GM23338 (cell line): Measurements from ENCODE around the gene PCDH1. TPM values are rescaled to one million over a fixed set of nuclear protein-coding genes. Genes with fewer than 3 reads are reported as not detected.

Experiments used
- ATAC-seq: fragments of 200-7000 bp; cut with Tn5 transposase; 3 replicates; pipeline ENCODE4 v1.9.1; 2020
- DNase-seq: peaks from one replicate; pipeline ENCODE4 v3.0.0-alpha.2; 2015; ENCODE audit warnings: low spot score
- H2AFZ ChIP-seq: fragments of 200-600 bp; sonication (generic); 2 replicates; pipeline ENCODE4 v1.8.0; 2016; ENCODE audit warnings: antibody characterized with exemption, mild to moderate bottlenecking, moderate library complexity
- H3F3A ChIP-seq: fragments of 200-600 bp; sonication (generic); replicated peaks from 2 replicates; pipeline ENCODE4 v1.8.0; 2017; ENCODE audit warnings: antibody characterized with exemption, mixed run types, low read depth
- H3K27ac ChIP-seq: fragments of 200-600 bp; sonication (generic); 2 replicates; pipeline ENCODE4 v1.6.1; 2016; ENCODE audit warnings: low read depth
- H3K27me3 ChIP-seq: fragments of 200-600 bp; sonication (generic); 2 replicates; pipeline ENCODE4 v1.8.0; 2016; ENCODE audit warnings: mild to moderate bottlenecking, mixed run types, moderate library complexity; ENCODE audit not compliant: insufficient read depth
- H3K36me3 ChIP-seq: fragments of 200-600 bp; sonication (generic); 2 replicates; pipeline ENCODE4 v1.8.0; 2016; ENCODE audit warnings: mild to moderate bottlenecking; ENCODE audit not compliant: insufficient read depth
- H3K4me1 ChIP-seq: fragments of 200-600 bp; sonication (generic); 2 replicates; pipeline ENCODE4 v1.8.0; 2016; ENCODE audit warnings: mild to moderate bottlenecking, moderate library complexity; ENCODE audit not compliant: insufficient read depth
- H3K4me2 ChIP-seq: fragments of 200-600 bp; sonication (generic); 2 replicates; pipeline ENCODE4 v1.7.1; 2017; ENCODE audit warnings: mixed run types
- H3K4me3 ChIP-seq: fragments of 200-600 bp; sonication (generic); 2 replicates; pipeline ENCODE4 v1.6.1; 2016; ENCODE audit warnings: mixed run types
- H3K79me2 ChIP-seq: fragments of 200-600 bp; sonication (generic); replicated peaks from 2 replicates; pipeline ENCODE4 v1.8.0; 2017; ENCODE audit warnings: mild to moderate bottlenecking; ENCODE audit not compliant: insufficient read depth
- H3K9me2 ChIP-seq: fragments of 200-600 bp; sonication (generic); 2 replicates; pipeline ENCODE4 v1.8.0; 2017; ENCODE audit not compliant: insufficient read depth
- H4K20me1 ChIP-seq: fragments of 200-600 bp; sonication (generic); replicated peaks from 2 replicates; pipeline ENCODE4 v1.8.0; 2017; ENCODE audit warnings: mild to moderate bottlenecking; ENCODE audit not compliant: insufficient read depth
- H3K27ac Mint-ChIP-seq: 2 replicates; pipeline ENCODE4 v1.8.0; 2020; ENCODE audit warnings: inconsistent platforms, mild to moderate bottlenecking, moderate library complexity, mixed read lengths
- H3K27me3 Mint-ChIP-seq: 3 replicates; pipeline ENCODE4 v1.8.0; 2022; ENCODE audit warnings: low read depth, mild to moderate bottlenecking, moderate library complexity, mixed read lengths, inconsistent platforms; ENCODE audit not compliant: insufficient read depth, poor library complexity
- H3K36me3 Mint-ChIP-seq: 3 replicates; pipeline ENCODE4 v1.8.0; 2021; ENCODE audit warnings: low read depth, mild to moderate bottlenecking, inconsistent platforms, moderate library complexity, mixed read lengths
- H3K4me1 Mint-ChIP-seq: 3 replicates; pipeline ENCODE4 v1.8.0; 2020; ENCODE audit warnings: mild to moderate bottlenecking, inconsistent platforms, mixed read lengths
- H3K4me3 Mint-ChIP-seq: 3 replicates; pipeline ENCODE4 v1.8.0; 2021; ENCODE audit warnings: moderate library complexity, mild to moderate bottlenecking, inconsistent platforms, mixed read lengths
- H3K9me3 Mint-ChIP-seq: 3 replicates; pipeline ENCODE4 v1.8.0; 2020; ENCODE audit warnings: moderate library complexity, mild to moderate bottlenecking, inconsistent platforms, mixed read lengths
- ZNF114 ChIP-seq: fragments of 250-450 bp; sonication (Bioruptor Pico); IDR thresholded peaks from 2 replicates; pipeline ENCODE4 v1.5.0; 2020; ENCODE audit warnings: mild to moderate bottlenecking, moderate library complexity
- polyA plus RNA-seq: library from polyadenylated mRNA; unstranded; fragments of >200 nt; fragmentation: Nextera tagmentation; extraction: Ambion mirVana; gene quantifications from 2 replicates; pipeline ENCODE4 v1.2.1, GENCODE V29; 2016
- total RNA-seq: library from RNA; depleted of rRNA; stranded (reverse); fragments of >200 nt; shearing (Covaris generic); gene quantifications from 2 replicates; pipeline ENCODE4 v1.2.3, GENCODE V29; 2014
- TF ChIP-seq, protein P1 (sequence below): IDR thresholded peaks from one replicate; pipeline ENCODE4 v1.6.1; 2018; ENCODE audit warnings: antibody characterized with exemption; ENCODE audit not compliant: unreplicated experiment
- TF ChIP-seq, protein P2 (sequence below): fragments of 250-450 bp; sonication (Bioruptor Pico); IDR thresholded peaks from 2 replicates; pipeline ENCODE4 v1.5.0; 2020; ENCODE audit warnings: mild to moderate bottlenecking, moderate library complexity

PCDH1 gene
- total and polyA plus RNA-seq, 2 experiments from 2014 or later: 26.2 to 183 TPM

DNA sequence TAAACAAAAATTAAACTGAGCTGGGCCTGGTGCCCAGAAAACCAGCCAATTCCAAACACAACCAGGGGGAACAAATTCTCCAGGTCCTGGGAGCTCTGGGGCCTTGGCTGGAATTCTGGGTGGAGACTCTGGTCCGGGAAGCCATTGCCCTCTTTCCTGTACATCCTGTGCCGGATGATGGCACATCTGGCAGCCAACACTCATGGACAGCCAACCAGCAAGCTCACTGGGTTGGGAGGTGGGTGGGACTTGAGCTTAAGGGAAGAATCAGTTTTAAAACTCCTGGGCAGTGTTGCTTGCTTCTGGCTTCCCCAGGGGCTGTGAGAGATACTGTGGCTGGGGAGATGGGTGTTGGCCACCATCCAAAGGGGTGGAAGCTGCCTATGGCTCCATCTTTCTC, 56.1 kb downstream of the PCDH1 start:
- Histone ChIP-seq H3K4me1 (peaks cover 61% of the 10 kb centered on the region), H3K4me2 (peak overlapping the region; percentile 33; the same call in 1 of the 2 replicates), H2AFZ (no peak overlapping the region), H3K9me2 (no peaks in the 10 kb centered on the region), H3K27ac (peak overlapping the region; percentile 86), H3F3A (peaks cover 21% of the 10 kb centered on the region), H3K27me3 (no peaks in the 10 kb centered on the region), H3K4me3 (no peak overlapping the region), H4K20me1 (no peaks in the 10 kb centered on the region), H3K79me2 (no peaks in the 10 kb centered on the region), H3K36me3 (no peaks in the 10 kb centered on the region)
- DNase-seq: peak; percentile 3
- Mint-ChIP-seq H3K27me3 (peaks cover 22% of the 10 kb centered on the region), H3K9me3 (peaks cover 6% of the 10 kb centered on the region; the same call in 1 of the 3 replicates), H3K27ac (peak overlapping the region; percentile 99), H3K36me3 (peaks cover 3% of the 10 kb centered on the region; the same call in 1 of the 3 replicates), H3K4me3 (no peak overlapping the region), H3K4me1 (peaks cover 71% of the 10 kb centered on the region)
- TF ChIP-seq, protein P1, sequence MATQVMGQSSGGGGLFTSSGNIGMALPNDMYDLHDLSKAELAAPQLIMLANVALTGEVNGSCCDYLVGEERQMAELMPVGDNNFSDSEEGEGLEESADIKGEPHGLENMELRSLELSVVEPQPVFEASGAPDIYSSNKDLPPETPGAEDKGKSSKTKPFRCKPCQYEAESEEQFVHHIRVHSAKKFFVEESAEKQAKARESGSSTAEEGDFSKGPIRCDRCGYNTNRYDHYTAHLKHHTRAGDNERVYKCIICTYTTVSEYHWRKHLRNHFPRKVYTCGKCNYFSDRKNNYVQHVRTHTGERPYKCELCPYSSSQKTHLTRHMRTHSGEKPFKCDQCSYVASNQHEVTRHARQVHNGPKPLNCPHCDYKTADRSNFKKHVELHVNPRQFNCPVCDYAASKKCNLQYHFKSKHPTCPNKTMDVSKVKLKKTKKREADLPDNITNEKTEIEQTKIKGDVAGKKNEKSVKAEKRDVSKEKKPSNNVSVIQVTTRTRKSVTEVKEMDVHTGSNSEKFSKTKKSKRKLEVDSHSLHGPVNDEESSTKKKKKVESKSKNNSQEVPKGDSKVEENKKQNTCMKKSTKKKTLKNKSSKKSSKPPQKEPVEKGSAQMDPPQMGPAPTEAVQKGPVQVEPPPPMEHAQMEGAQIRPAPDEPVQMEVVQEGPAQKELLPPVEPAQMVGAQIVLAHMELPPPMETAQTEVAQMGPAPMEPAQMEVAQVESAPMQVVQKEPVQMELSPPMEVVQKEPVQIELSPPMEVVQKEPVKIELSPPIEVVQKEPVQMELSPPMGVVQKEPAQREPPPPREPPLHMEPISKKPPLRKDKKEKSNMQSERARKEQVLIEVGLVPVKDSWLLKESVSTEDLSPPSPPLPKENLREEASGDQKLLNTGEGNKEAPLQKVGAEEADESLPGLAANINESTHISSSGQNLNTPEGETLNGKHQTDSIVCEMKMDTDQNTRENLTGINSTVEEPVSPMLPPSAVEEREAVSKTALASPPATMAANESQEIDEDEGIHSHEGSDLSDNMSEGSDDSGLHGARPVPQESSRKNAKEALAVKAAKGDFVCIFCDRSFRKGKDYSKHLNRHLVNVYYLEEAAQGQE: no peak
- TF ChIP-seq ZNF114 (CRISPR knock-in tag): no peak
- TF ChIP-seq, protein P2, sequence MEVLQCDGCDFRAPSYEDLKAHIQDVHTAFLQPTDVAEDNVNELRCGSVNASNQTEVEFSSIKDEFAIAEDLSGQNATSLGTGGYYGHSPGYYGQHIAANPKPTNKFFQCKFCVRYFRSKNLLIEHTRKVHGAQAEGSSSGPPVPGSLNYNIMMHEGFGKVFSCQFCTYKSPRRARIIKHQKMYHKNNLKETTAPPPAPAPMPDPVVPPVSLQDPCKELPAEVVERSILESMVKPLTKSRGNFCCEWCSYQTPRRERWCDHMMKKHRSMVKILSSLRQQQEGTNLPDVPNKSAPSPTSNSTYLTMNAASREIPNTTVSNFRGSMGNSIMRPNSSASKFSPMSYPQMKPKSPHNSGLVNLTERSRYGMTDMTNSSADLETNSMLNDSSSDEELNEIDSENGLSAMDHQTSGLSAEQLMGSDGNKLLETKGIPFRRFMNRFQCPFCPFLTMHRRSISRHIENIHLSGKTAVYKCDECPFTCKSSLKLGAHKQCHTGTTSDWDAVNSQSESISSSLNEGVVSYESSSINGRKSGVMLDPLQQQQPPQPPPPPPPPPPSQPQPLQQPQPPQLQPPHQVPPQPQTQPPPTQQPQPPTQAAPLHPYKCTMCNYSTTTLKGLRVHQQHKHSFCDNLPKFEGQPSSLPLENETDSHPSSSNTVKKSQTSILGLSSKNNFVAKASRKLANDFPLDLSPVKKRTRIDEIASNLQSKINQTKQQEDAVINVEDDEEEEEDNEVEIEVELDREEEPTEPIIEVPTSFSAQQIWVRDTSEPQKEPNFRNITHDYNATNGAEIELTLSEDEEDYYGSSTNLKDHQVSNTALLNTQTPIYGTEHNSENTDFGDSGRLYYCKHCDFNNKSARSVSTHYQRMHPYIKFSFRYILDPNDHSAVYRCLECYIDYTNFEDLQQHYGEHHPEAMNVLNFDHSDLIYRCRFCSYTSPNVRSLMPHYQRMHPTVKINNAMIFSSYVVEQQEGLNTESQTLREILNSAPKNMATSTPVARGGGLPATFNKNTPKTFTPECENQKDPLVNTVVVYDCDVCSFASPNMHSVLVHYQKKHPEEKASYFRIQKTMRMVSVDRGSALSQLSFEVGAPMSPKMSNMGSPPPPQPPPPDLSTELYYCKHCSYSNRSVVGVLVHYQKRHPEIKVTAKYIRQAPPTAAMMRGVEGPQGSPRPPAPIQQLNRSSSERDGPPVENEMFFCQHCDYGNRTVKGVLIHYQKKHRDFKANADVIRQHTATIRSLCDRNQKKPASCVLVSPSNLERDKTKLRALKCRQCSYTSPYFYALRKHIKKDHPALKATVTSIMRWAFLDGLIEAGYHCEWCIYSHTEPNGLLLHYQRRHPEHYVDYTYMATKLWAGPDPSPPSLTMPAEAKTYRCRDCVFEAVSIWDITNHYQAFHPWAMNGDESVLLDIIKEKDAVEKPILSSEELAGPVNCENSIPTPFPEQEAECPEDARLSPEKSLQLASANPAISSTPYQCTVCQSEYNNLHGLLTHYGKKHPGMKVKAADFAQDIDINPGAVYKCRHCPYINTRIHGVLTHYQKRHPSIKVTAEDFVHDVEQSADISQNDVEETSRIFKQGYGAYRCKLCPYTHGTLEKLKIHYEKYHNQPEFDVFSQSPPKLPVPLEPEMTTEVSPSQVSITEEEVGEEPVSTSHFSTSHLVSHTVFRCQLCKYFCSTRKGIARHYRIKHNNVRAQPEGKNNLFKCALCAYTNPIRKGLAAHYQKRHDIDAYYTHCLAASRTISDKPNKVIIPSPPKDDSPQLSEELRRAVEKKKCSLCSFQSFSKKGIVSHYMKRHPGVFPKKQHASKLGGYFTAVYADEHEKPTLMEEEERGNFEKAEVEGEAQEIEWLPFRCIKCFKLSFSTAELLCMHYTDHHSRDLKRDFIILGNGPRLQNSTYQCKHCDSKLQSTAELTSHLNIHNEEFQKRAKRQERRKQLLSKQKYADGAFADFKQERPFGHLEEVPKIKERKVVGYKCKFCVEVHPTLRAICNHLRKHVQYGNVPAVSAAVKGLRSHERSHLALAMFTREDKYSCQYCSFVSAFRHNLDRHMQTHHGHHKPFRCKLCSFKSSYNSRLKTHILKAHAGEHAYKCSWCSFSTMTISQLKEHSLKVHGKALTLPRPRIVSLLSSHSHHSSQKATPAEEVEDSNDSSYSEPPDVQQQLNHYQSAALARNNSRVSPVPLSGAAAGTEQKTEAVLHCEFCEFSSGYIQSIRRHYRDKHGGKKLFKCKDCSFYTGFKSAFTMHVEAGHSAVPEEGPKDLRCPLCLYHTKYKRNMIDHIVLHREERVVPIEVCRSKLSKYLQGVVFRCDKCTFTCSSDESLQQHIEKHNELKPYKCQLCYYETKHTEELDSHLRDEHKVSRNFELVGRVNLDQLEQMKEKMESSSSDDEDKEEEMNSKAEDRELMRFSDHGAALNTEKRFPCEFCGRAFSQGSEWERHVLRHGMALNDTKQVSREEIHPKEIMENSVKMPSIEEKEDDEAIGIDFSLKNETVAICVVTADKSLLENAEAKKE (CRISPR knock-in tag): no peak
- ATAC-seq: no peak
